ENCODE data around the gene STYXL2.
A peak's percentile ranks its signal among the peaks of the same experiment; 100 is the strongest.

The STYXL2 gene

DNA sequence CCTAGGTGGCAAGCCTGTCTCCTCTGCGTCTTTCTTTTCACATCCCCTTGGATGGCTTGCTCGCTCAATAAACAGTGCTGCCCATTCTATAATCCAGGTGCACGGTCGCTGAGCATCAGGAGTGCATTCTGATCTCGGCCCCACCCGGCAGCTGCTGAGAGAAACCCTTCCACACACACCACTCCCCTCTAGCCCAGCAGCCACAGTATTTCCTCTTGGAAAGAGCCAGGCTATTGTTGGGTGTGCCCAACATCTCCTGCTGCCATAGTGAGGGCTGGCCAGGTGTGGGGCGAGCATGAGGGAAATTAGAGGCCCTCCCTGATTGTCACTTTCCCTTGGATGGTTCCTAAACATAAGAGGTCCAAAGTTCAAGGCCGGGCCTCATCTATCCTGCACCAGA lies 28.4 kb upstream of the STYXL2 start:
- H3K4me1 ChIP-seq (ENCODE audit: insufficient read depth, low read length, severe bottlenecking): peaks cover 5% of the 10 kb centered on the region
- no peak overlapping the region for H2AFZ ChIP-seq (ENCODE audit: low read length)
- no peak overlapping the region for H3K4me3 ChIP-seq (ENCODE audit: low read depth, low read length, poor library complexity, severe bottlenecking)
- H3K27ac ChIP-seq (ENCODE audit: low read depth, low read length, poor library complexity, severe bottlenecking): no peak overlapping the region
- no peaks in the 10 kb centered on the region for H3K9me2 ChIP-seq (ENCODE audit: low read depth, low read length)
- H3K36me3 ChIP-seq (ENCODE audit: insufficient read depth, low read length): no peaks in the 10 kb centered on the region
- H3K9ac ChIP-seq (ENCODE audit: low read length): no peak overlapping the region
- H3F3A ChIP-seq (ENCODE audit: insufficient read depth, low read length): no peaks in the 10 kb centered on the region
- H3K4me2 ChIP-seq (ENCODE audit: low read length): no peak overlapping the region
- H4K20me1 ChIP-seq (ENCODE audit: insufficient read depth, low read length): no peaks in the 10 kb centered on the region
- peaks cover 5% of the 10 kb centered on the region; the same call in 1 of the 2 replicates for H3K27me3 ChIP-seq (ENCODE audit: insufficient read depth, low read length)
- H3K9me3 ChIP-seq (ENCODE audit: low read length): no peaks in the 10 kb centered on the region
- no peaks in the 10 kb centered on the region for H3K79me2 ChIP-seq (ENCODE audit: insufficient read depth, low read length)
- TF ChIP-seq, protein P1, sequence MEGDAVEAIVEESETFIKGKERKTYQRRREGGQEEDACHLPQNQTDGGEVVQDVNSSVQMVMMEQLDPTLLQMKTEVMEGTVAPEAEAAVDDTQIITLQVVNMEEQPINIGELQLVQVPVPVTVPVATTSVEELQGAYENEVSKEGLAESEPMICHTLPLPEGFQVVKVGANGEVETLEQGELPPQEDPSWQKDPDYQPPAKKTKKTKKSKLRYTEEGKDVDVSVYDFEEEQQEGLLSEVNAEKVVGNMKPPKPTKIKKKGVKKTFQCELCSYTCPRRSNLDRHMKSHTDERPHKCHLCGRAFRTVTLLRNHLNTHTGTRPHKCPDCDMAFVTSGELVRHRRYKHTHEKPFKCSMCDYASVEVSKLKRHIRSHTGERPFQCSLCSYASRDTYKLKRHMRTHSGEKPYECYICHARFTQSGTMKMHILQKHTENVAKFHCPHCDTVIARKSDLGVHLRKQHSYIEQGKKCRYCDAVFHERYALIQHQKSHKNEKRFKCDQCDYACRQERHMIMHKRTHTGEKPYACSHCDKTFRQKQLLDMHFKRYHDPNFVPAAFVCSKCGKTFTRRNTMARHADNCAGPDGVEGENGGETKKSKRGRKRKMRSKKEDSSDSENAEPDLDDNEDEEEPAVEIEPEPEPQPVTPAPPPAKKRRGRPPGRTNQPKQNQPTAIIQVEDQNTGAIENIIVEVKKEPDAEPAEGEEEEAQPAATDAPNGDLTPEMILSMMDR (IDR thresholded peaks at IDR 0.05; ENCODE audit: low read length): no peak
- no peak for TF ChIP-seq EZH2 (IDR thresholded peaks at IDR 0.05; ENCODE audit: borderline replicate concordance, low read length)

DNA sequence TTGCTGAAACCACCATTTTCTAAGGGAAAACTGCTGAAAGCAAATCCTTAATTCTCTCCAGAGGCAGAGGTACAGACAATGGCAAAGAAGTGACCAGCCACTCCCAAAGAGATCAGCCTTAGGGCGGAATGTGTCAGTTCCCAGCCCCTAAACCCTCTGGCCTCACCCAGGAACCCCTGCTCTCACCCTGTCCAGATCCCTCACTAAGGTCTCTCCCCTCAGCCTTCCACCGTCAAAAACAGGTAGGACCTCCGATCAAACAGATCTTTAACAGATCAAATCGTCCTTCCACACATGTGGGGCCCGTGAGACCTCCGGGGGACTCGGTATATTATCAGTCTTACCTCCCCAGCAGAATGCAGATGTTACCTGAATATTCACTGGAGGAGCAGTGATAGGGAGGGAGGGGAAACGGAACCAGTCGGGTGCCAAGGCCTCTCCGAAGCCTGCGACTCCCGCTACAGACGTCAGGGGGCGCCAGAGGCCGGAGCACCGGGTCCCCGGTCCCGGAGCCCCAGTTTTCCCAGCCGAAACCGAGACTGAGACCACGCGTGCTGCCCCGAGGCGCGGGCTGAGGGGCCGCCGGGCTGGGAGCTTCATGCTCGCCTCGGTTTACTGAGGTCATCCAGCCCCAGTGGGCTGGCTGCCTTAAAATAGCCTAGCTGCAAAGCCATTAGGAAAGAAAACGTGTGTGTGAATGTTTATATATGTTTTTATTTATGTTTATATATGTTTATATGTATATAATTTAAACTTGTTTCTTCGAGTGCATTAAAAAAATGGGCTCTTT lies 27.3 kb upstream of the STYXL2 start:
- H3K4me3 ChIP-seq (ENCODE audit: low read depth, low read length, poor library complexity, severe bottlenecking): peak overlapping the region; percentile 38
- H3K9ac ChIP-seq (ENCODE audit: low read length): peak overlapping the region; percentile 37; the same call in 1 of the 2 replicates
- no peaks in the 10 kb centered on the region for H3K9me3 ChIP-seq (ENCODE audit: low read length)
- peaks cover 5% of the 10 kb centered on the region; the same call in 1 of the 2 replicates for H3K27me3 ChIP-seq (ENCODE audit: insufficient read depth, low read length)
- no peak for TF ChIP-seq EZH2 (IDR thresholded peaks at IDR 0.05; ENCODE audit: borderline replicate concordance, low read length)
- TF ChIP-seq, protein P1 (IDR thresholded peaks at IDR 0.05; ENCODE audit: low read length): peak; percentile 96
- H4K20me1 ChIP-seq (ENCODE audit: insufficient read depth, low read length): no peaks in the 10 kb centered on the region
- no peaks in the 10 kb centered on the region for H3K79me2 ChIP-seq (ENCODE audit: insufficient read depth, low read length)
- H3K27ac ChIP-seq (ENCODE audit: low read depth, low read length, poor library complexity, severe bottlenecking): no peak overlapping the region
- H3K36me3 ChIP-seq (ENCODE audit: insufficient read depth, low read length): no peaks in the 10 kb centered on the region
- peaks cover 5% of the 10 kb centered on the region for H3K4me1 ChIP-seq (ENCODE audit: insufficient read depth, low read length, severe bottlenecking)
- no peaks in the 10 kb centered on the region for H3K9me2 ChIP-seq (ENCODE audit: low read depth, low read length)
- H2AFZ ChIP-seq (ENCODE audit: low read length): no peak overlapping the region
- no peaks in the 10 kb centered on the region for H3F3A ChIP-seq (ENCODE audit: insufficient read depth, low read length)
- H3K4me2 ChIP-seq (ENCODE audit: low read length): peak overlapping the region; percentile 74

DNA sequence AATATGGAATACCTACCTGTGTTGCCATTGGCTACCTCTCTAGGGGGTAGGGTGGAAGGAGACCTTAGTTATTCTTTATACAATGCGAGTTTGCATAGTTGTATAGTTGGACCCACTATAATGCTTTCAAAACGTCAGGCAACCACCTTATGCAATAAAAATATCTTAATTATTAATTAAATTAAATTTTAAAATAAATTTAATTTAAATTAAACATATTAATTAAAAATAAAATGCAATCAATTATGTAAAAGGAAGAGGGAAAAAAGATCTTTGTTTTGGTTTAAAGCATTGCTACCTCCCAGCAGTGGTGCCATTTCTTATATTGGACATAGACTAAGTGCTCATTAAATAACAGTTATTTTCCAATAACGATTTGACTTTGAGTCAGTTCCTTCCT lies 26.0 kb upstream of the STYXL2 start:
- no peak overlapping the region for H3K9ac ChIP-seq (ENCODE audit: low read length)
- H3K79me2 ChIP-seq (ENCODE audit: insufficient read depth, low read length): no peaks in the 10 kb centered on the region
- no peak overlapping the region for H3K27ac ChIP-seq (ENCODE audit: low read depth, low read length, poor library complexity, severe bottlenecking)
- H3K4me2 ChIP-seq (ENCODE audit: low read length): no peak overlapping the region
- H3K9me3 ChIP-seq (ENCODE audit: low read length): no peaks in the 10 kb centered on the region
- H3K4me3 ChIP-seq (ENCODE audit: low read depth, low read length, poor library complexity, severe bottlenecking): no peak overlapping the region
- peaks cover 5% of the 10 kb centered on the region for H3K4me1 ChIP-seq (ENCODE audit: insufficient read depth, low read length, severe bottlenecking)
- TF ChIP-seq EZH2 (IDR thresholded peaks at IDR 0.05; ENCODE audit: borderline replicate concordance, low read length): no peak
- TF ChIP-seq, protein P1 (IDR thresholded peaks at IDR 0.05; ENCODE audit: low read length): no peak
- H2AFZ ChIP-seq (ENCODE audit: low read length): no peak overlapping the region
- no peaks in the 10 kb centered on the region for H3K9me2 ChIP-seq (ENCODE audit: low read depth, low read length)
- H3K36me3 ChIP-seq (ENCODE audit: insufficient read depth, low read length): no peaks in the 10 kb centered on the region
- no peaks in the 10 kb centered on the region for H4K20me1 ChIP-seq (ENCODE audit: insufficient read depth, low read length)
- no peaks in the 10 kb centered on the region for H3F3A ChIP-seq (ENCODE audit: insufficient read depth, low read length)
- H3K27me3 ChIP-seq (ENCODE audit: insufficient read depth, low read length): peaks cover 5% of the 10 kb centered on the region; the same call in 1 of the 2 replicates

Data from OCI-LY1 (cell line).